Endothelial cell of umbilical vein (primary cell): ENCODE results near the gene ARMH3. TPM values are rescaled to one million over a fixed set of nuclear protein-coding genes. Genes with fewer than 3 reads are reported as not detected.

Source experiments
- BruUV-seq: library from RNA; stranded (reverse); fragments of 400-500 nt; replicated peaks from 2 replicates; lab custom pipeline; 2021; lab: Mats Ljungman, UMichigan
- CTCF ChIA-PET: fragments of 300-600, 350-600 bp; sonication (Branson Sonifier 250); formaldehyde crosslinking; loops from one replicate; lab custom pipeline; 2021; ENCODE audit warnings: antibody characterized with exemption, inconsistent platforms; lab: Charles Lee
- POLR2A ChIA-PET: fragments of 300-600, 350-600 bp; sonication (Branson Sonifier 250); formaldehyde crosslinking; loops from one replicate; lab custom pipeline; 2021; ENCODE audit warnings: antibody characterized with exemption, inconsistent platforms; lab: Charles Lee
- DNase-seq: peaks from one replicate; pipeline ENCODE4 v3.0.0-alpha.2; 2011; ENCODE audit warnings: low read depth, low spot score
- FAIRE-seq: peaks from 2 replicates; lab custom pipeline; 2011; peaks lifted over from hg19 to GRCh38; lab: Jason Lieb, UNC
- H2AFZ ChIP-seq: 2 replicates; pipeline ENCODE4 v1.6.0; 2012; ENCODE audit warnings: low read depth, low read length, control low read depth, inconsistent platforms
- H3K27ac ChIP-seq: 2 replicates; pipeline ENCODE4 v1.5.1; 2011; ENCODE audit warnings: low read depth, mild to moderate bottlenecking, control low read depth, low read length, moderate library complexity; ENCODE audit not compliant: insufficient read depth
- H3K27me3 ChIP-seq, 2 experiments: 2 replicates each; pipeline versions ENCODE4 v1.6.0 to v1.6.1; 2011; ENCODE audit warnings: low read length in 2 of 2, mixed read lengths in 1 of 2; ENCODE audit not compliant: control insufficient read depth in 2 of 2, insufficient read depth in 2 of 2
- H3K36me3 ChIP-seq, 2 experiments: 2 replicates in 1 of 2; 3 replicates in 1 of 2; pipeline ENCODE4 v1.5.1; 2011; ENCODE audit warnings: low read length in 2 of 2, mild to moderate bottlenecking in 1 of 2, moderate library complexity in 1 of 2; ENCODE audit not compliant: control insufficient read depth in 2 of 2, insufficient read depth in 2 of 2; ENCODE audit errors: extremely low read depth in 1 of 2
- H3K4me1 ChIP-seq: 3 replicates; pipeline ENCODE4 v1.5.1; 2011; ENCODE audit warnings: mild to moderate bottlenecking, low read length; ENCODE audit not compliant: control insufficient read depth, insufficient read depth; ENCODE audit errors: extremely low read depth
- H3K4me2 ChIP-seq: 2 replicates; pipeline ENCODE4 v1.6.1; 2011; ENCODE audit warnings: low read length, control low read depth, mixed read lengths; ENCODE audit not compliant: insufficient read depth
- H3K4me3 ChIP-seq, 3 experiments: fragments of 200-600 bp in 1 of 3; sonication (generic), shearing (Covaris generic) in 1 of 3; replicated peaks in 1 of 3; 2 replicates each; pipeline ENCODE4 v1.5.1; 2011 to 2016; ENCODE audit warnings: control low read depth in 3 of 3, low read length in 3 of 3, mild to moderate bottlenecking in 2 of 3, inconsistent platforms in 1 of 3, low read depth in 1 of 3, moderate library complexity in 1 of 3; ENCODE audit not compliant: insufficient read depth in 1 of 3
- H3K79me2 ChIP-seq: 2 replicates; pipeline ENCODE4 v1.6.0; 2012; ENCODE audit warnings: low read length, inconsistent platforms; ENCODE audit not compliant: control insufficient read depth, insufficient read depth
- H3K9ac ChIP-seq: replicated peaks from 2 replicates; pipeline ENCODE3; 2011; ENCODE audit warnings: low read length, control low read depth; ENCODE audit not compliant: insufficient read depth; ENCODE audit errors: extremely low read depth
- H3K9me1 ChIP-seq: replicated peaks from 3 replicates; pipeline ENCODE4 v1.6.0; 2011; ENCODE audit warnings: mild to moderate bottlenecking, low read length; ENCODE audit not compliant: control insufficient read depth, insufficient read depth; ENCODE audit errors: extremely low read depth
- H3K9me3 ChIP-seq: replicated peaks from 2 replicates; pipeline ENCODE4 v1.5.1; 2012; ENCODE audit warnings: low read length, inconsistent platforms; ENCODE audit not compliant: control insufficient read depth, insufficient read depth
- H4K20me1 ChIP-seq: replicated peaks from 2 replicates; pipeline ENCODE3; 2011; ENCODE audit warnings: mild to moderate bottlenecking, low read length; ENCODE audit not compliant: control insufficient read depth, insufficient read depth; ENCODE audit errors: extremely low read depth
- CTCF ChIP-seq, 2 donors: IDR thresholded peaks; 1 replicate in 1 of 2; 2 replicates in 1 of 2; pipeline ENCODE4 v1.5.1; 2011; ENCODE audit warnings: low read length in 2 of 2, mild to moderate bottlenecking in 2 of 2, moderate library complexity in 2 of 2, control low read depth in 1 of 2, inconsistent platforms in 1 of 2, low read depth in 1 of 2; ENCODE audit not compliant: insufficient read depth in 1 of 2; ENCODE audit errors: extremely low read depth in 1 of 2
- EZH2 ChIP-seq: IDR thresholded peaks from 2 replicates; pipeline ENCODE4 v1.6.1; 2012; ENCODE audit warnings: borderline replicate concordance, low read depth, mild to moderate bottlenecking, moderate library complexity, low read length, inconsistent platforms; ENCODE audit not compliant: severe bottlenecking
- FOS ChIP-seq: IDR thresholded peaks from 2 replicates; pipeline ENCODE4 v1.6.1; 2011; ENCODE audit warnings: mild to moderate bottlenecking, low read length, moderate library complexity, borderline replicate concordance; ENCODE audit not compliant: insufficient read depth
- GATA2 ChIP-seq: IDR thresholded peaks from 2 replicates; pipeline ENCODE4 v1.7.0; 2011; ENCODE audit warnings: low read depth, mild to moderate bottlenecking, moderate library complexity, mixed read lengths, low read length; ENCODE audit not compliant: insufficient read length, insufficient read depth
- JUN ChIP-seq: IDR thresholded peaks from 2 replicates; pipeline ENCODE4 v1.6.1; 2011; ENCODE audit warnings: borderline replicate concordance, low read depth; ENCODE audit not compliant: insufficient read length, insufficient read depth
- MYC ChIP-seq: IDR thresholded peaks from one replicate; pipeline ENCODE4 v1.6.1; 2011; ENCODE audit warnings: mild to moderate bottlenecking, low read depth, low read length
- POLR2A ChIP-seq: IDR thresholded peaks from 2 replicates; pipeline ENCODE4 v1.6.1; 2012; ENCODE audit warnings: low read depth, mild to moderate bottlenecking, control low read depth, low read length
- POLR2AphosphoS5 ChIP-seq: IDR thresholded peaks from 2 replicates; pipeline ENCODE4 v1.6.1; 2012; ENCODE audit warnings: low read depth, mild to moderate bottlenecking, control low read depth, low read length, moderate library complexity; ENCODE audit not compliant: insufficient read depth
- dilution Hi-C: fragments of 300-500 bp; cut with MboI; formaldehyde crosslinking; loops from one replicate; pipeline ENCODE4 v1.15.0; 2019; ENCODE audit warnings: low sequenced_read_pairs; ENCODE audit not compliant: extremely low pct_ligation_motif_present
- intact Hi-C: fragments of 100-400 bp; cut with micrococcal nuclease; formaldehyde crosslinking; loops from one replicate; pipeline ENCODE4 v1.10.0; 2022
- polyA plus RNA-seq, 4 experiments: library from polyadenylated mRNA; depleted of rRNA in 3 of 4; stranded (reverse) in 3 of 4; unstranded in 1 of 4; fragments of >200 nt; gene quantifications; 2 replicates each; pipeline versions ENCODE4 v1.2.1 to v1.2.3, GENCODE V29; 2011 to 2012; ENCODE audit warnings: missing spikeins in 1 of 4
- total RNA-seq: library from RNA; stranded (reverse); gene quantifications from 2 replicates; pipeline ENCODE4 v1.2.3, GENCODE V29; 2021
- TF ChIP-seq, protein P1 (sequence below): IDR thresholded peaks from 2 replicates; pipeline ENCODE4 v1.6.1; 2011; ENCODE audit not compliant: insufficient read depth, insufficient read length

Gene ARMH3
- total and polyA plus RNA-seq, 2 donors (not counting 3 experiments of a cell fraction or from before 2014, with no cell fraction given) = 13.1 to 17.6 TPM

DNA sequence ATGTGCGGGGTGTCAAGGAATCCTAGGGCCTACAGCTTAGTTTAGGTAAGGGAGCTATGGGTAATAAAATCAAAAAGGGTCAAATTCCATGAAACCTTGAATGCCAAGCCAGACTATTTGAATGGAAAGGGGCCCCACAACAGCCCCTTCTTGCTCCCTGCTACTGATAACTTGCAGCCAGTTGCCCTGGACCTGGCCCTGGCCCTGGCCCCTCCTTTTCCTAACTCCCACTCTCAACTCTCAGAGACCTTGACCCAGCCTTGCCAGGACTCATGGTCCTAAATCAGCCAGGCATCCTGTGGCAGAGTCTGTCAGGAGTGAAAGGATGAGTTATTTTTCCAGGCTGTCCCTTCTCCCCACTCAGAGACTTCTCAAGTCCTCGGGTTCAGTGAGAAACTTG is 218.2 kb downstream of the ARMH3 start:
- DNase-seq (no peak), FAIRE-seq (no peak)
- Histone ChIP-seq H2AFZ (no peak overlapping the region), H3K9me1 (no peaks in the 10 kb centered on the region), H3K4me2 (no peak overlapping the region), H3K4me1 (peaks cover 13% of the 10 kb centered on the region), H3K27ac (no peak overlapping the region), H3K9ac (no peak overlapping the region), H3K9me3 (no peaks in the 10 kb centered on the region), H3K79me2 (no peaks in the 10 kb centered on the region), H3K27me3 (no peaks in the 10 kb centered on the region), H3K36me3 (no peaks in the 10 kb centered on the region), H3K4me3 (no peak overlapping the region), H4K20me1 (no peaks in the 10 kb centered on the region)
- POLR2A ChIA-PET = no interaction called here
- dilution Hi-C loops (no loop called here), intact Hi-C loops (no loop called here)
- CTCF ChIA-PET = interaction anchor here (1.0 to 10.5 kb wide), 10 partner anchors 8 to 624 kb away, joined by 3 to 742 read pairs (median 7); no protein-coding TSS in a partner anchor
- TF ChIP-seq GATA2 = no peak
- TF ChIP-seq EZH2 = no peak
- BruUV-seq = no TSS peak

- H3K9me1 ChIP-seq = no peaks in the 10 kb centered on the region
- no peak overlapping the region for H3K4me2 ChIP-seq
- H3K79me2 ChIP-seq = no peaks in the 10 kb centered on the region
- TF ChIP-seq GATA2 (no peak), JUN (no peak), MYC (no peak), EZH2 (no peak), CTCF (IDR thresholded peaks at IDR 0.05; ENCODE audit: extremely low read depth in 1 of 2, insufficient read depth in 1 of 2, low read depth in 1 of 2, low read length in 2 of 2) (no peak), FOS (no peak), POLR2AphosphoS5 (no peak), POLR2A (no peak)
- TF ChIP-seq, protein P1, sequence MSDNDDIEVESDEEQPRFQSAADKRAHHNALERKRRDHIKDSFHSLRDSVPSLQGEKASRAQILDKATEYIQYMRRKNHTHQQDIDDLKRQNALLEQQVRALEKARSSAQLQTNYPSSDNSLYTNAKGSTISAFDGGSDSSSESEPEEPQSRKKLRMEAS = no peak
- H3K9ac ChIP-seq = no peak overlapping the region
- BruUV-seq = no TSS peak
- no peak overlapping the region for H2AFZ ChIP-seq
- H3K4me3 ChIP-seq = no peak overlapping the region
- H4K20me1 ChIP-seq = no peaks in the 10 kb centered on the region
- ChIA-PET CTCF (interaction anchor here (0.6 to 10.5 kb wide), 25 partner anchors 8 to 664 kb away, joined by 3 to 742 read pairs (median 5); partner anchors contain the start of gene OGA), POLR2A (no interaction called here)
- H3K27me3 ChIP-seq = no peaks in the 10 kb centered on the region
- no peak for DNase-seq
- peaks cover 13% of the 10 kb centered on the region for H3K4me1 ChIP-seq
- no peaks in the 10 kb centered on the region for H3K36me3 ChIP-seq
- dilution Hi-C loops = no loop called here
- H3K27ac ChIP-seq = no peak overlapping the region
- intact Hi-C loops = no loop called here
- no peak for FAIRE-seq
- H3K9me3 ChIP-seq = no peaks in the 10 kb centered on the region
Measured at GRCh38 chr10:101835362-101835761, 220.6 kb downstream of the ARMH3 start.
